ENCODE results near the gene BRD2. TPM values are rescaled to one million over a fixed set of nuclear protein-coding genes. Genes with fewer than 3 reads are reported as not detected.

The BRD2 gene
- total RNA-seq, 1 donor from 2014 or later, result 312 TPM

DNA sequence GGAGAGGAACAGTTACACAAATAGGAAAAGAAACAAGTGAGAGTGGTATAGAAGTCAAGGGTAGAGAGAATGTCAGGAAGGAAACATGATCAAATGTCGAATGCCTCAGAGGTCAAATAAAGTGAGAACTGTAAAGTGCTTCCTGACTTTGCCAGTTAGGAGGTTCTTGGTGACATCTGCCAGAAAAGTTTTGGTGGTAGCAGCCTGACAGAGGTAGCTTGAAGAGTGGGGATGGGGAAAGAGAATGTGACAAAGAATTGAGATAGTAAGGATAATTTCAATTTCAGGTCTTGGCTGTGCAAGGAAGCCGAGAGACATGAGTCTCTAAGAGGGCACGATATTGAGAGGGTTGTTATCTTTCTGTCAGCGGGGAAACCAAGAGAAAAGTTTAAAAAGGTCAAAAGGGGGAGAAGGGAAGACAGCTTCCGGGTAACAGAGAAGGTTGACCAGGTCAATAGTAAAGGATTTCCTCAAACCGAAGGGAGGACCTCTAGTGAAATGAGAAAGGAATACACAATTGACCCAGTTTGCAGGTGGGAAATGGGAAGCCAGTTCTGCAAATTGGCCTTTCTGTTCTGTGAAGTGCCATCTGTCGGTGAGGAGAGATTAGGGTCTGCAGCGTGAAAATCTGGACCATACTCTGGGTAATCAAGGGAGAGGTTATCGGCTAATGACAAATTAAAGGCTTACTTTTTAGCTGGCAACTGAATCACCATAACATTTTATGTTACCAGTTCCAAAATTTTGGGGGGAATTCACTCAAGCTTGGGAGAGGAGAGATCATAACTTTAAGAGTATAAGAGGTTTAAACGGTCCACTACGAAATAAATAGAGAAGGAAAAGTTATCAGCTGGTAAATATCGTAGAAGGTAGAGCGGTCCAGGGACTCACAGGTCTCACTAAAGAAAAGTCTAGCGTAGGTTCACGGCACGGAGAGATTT lies 973 bp upstream of the BRD2 start:
- H3K4me3 Mint-ChIP-seq, result peak overlapping the region; percentile 93
- TF ChIP-seq CTCF (conservative IDR thresholded peaks at IDR 0.05), result peak; percentile 63
- DNase-seq (ENCODE audit: low read depth, low spot score), result no peak
- peaks cover 25% of the 10 kb centered on the region for H3K4me1 Mint-ChIP-seq
- H3K27me3 Mint-ChIP-seq (ENCODE audit: low read depth), result peaks cover 29% of the 10 kb centered on the region
- H3K36me3 Mint-ChIP-seq (ENCODE audit: low read depth), result peaks cover 9% of the 10 kb centered on the region
- no peaks in the 10 kb centered on the region for H3K9me3 Mint-ChIP-seq
- peak overlapping the region; percentile 30 for H3K27ac Mint-ChIP-seq (ENCODE audit: unreplicated experiment)

DNA sequence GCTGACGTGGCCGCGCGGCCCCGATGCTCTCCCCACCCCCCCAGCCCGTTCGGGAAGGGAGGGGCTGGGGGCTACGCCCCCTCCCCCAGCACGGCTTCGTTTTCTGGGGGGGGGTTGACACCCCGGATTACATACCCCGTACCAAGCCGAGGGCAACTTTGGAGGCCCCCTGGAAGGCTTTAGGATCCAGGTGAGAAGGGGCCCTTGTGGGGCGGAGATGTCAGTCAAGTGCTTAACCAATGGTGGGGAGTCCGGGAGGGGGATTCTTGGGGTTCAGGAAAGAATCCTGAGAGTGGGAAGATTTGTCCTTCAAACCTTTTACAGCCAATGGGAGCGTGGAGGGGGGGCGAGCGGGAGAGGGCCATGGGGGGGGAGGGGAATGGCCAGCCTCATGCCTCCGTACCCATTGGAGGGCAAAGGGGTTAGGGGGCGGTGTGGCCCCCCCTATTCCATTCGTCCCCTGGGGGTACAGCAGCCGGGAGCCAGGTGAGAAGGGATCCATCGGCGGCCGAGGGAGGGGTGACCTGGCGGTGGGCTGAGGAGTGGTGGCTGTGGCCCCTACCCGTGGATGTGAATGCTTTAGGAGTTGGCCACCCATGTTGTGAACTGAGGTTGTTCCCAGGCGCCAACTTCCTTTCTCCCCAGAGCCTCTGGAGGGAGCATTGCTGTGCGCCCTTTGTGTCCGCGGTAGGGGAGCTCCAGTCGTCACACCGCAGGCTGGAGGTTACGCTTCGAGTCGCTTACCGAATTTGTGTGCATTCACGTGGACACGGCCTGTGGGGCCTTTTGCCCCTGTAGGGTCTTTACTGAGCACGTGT lies 682 bp downstream of the BRD2 start:
- H3K27me3 Mint-ChIP-seq (ENCODE audit: low read depth), result peaks cover 39% of the 10 kb centered on the region
- H3K27ac Mint-ChIP-seq (ENCODE audit: unreplicated experiment), result peak overlapping the region; percentile 100
- no peaks in the 10 kb centered on the region for H3K9me3 Mint-ChIP-seq
- H3K36me3 Mint-ChIP-seq (ENCODE audit: low read depth), result peaks cover 26% of the 10 kb centered on the region
- DNase-seq (ENCODE audit: low read depth, low spot score), result peak; percentile 63
- peak overlapping the region; percentile 99 for H3K4me3 Mint-ChIP-seq
- TF ChIP-seq CTCF (conservative IDR thresholded peaks at IDR 0.05), result peak; percentile 22
- peaks cover 25% of the 10 kb centered on the region for H3K4me1 Mint-ChIP-seq

- Mint-ChIP-seq H3K27me3 (ENCODE audit: low read depth) (peaks cover 41% of the 10 kb centered on the region), H3K4me3 (peak overlapping the region; percentile 99), H3K27ac (ENCODE audit: unreplicated experiment) (peak overlapping the region; percentile 100), H3K9me3 (no peaks in the 10 kb centered on the region), H3K4me1 (peaks cover 30% of the 10 kb centered on the region), H3K36me3 (ENCODE audit: low read depth) (peaks cover 33% of the 10 kb centered on the region)
- TF ChIP-seq CTCF (conservative IDR thresholded peaks at IDR 0.05), result peak; percentile 52
- DNase-seq (ENCODE audit: low read depth, low spot score), result peak; percentile 68
These were observed 1.5 kb downstream of the BRD2 start for GRCh38 chr6:32969685-32970412.

DNA sequence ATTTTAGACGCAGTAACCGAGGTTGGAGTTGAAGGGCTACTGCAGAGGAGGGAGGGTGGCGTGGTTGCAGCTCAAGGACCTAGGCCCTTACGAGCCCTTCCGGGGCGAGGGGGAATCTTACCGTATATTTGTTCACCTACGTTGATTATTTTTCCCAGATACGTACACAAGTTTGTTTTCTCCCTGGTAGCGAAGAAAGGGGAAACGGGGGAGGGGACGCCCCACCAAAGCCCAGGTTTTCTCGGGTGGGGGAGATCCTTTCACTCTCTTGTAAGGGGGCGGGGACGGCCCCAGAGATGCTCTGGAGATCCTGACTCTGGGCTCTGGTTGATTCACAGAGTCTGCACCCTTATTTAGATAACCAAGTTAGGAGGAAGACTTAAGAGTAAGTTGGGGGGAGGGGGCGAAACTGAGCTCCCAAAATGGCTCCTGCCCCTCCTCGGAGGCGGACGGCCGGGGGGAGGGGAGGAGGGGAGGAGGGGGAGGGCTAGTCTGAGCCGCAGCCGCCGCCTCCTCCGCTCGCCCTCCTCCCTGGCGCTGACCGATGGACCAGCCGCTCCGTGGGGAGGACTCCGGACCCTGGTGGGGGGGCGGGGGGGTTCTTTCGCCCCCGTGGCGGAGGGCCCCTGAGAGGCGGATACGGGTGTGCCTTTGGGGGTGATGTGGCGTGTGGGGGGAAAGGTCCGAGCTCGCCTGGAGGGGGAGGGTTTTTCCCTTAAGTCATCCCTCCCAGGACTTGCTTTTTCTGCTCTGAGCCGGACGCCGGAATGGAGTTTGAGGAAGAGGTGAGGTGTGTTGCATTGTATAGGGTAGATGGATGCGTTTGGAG lies 2.2 kb downstream of the BRD2 start:
- H3K4me1 Mint-ChIP-seq, result peaks cover 38% of the 10 kb centered on the region
- DNase-seq (ENCODE audit: low read depth, low spot score), result peak; percentile 66
- peaks cover 46% of the 10 kb centered on the region for H3K27me3 Mint-ChIP-seq (ENCODE audit: low read depth)
- peak overlapping the region; percentile 100 for H3K27ac Mint-ChIP-seq (ENCODE audit: unreplicated experiment)
- no peak for TF ChIP-seq CTCF (conservative IDR thresholded peaks at IDR 0.05)
- peak overlapping the region; percentile 99 for H3K4me3 Mint-ChIP-seq
- H3K36me3 Mint-ChIP-seq (ENCODE audit: low read depth), result peaks cover 39% of the 10 kb centered on the region
- H3K9me3 Mint-ChIP-seq, result no peaks in the 10 kb centered on the region
